ENCODE measurements around the gene PDE3B. TPM values are rescaled to one million over a fixed set of nuclear protein-coding genes. Genes with fewer than 3 reads are reported as not detected.
"Not testable (repeated sequence)": the region's sequence is repeated elsewhere in the genome, so short reads cannot be mapped to it uniquely, and the experiment has no call there.

The PDE3B gene
- total RNA-seq, 3 donors from 2014 or later (not counting 1 experiment from before 2014, with no cell fraction given): 18.2 to 42.3 (median 34.5) TPM

- no peak overlapping the region for H3K27ac ChIP-seq (ENCODE audit: low read length)
- peaks cover 0 to 13% of the 10 kb centered on the region in 2 donors for H3K27me3 Mint-ChIP-seq (ENCODE audit: low read depth in 2 of 2)
- no peaks in the 10 kb centered on the region for H3K4me1 ChIP-seq (ENCODE audit: control insufficient read depth, insufficient read depth, low read length)
- H3K36me3 ChIP-seq (ENCODE audit: control insufficient read depth, insufficient read depth, low read length): no peaks in the 10 kb centered on the region
- no peak for TF ChIP-seq CTCF (IDR thresholded peaks at IDR 0.05)
- no peak overlapping the region for H3K4me3 ChIP-seq (ENCODE audit: low read length)
- H3K9me3 ChIP-seq (ENCODE audit: control insufficient read depth, insufficient read depth, low read length): no peaks in the 10 kb centered on the region
- H3K9me3 Mint-ChIP-seq: no peaks in the 10 kb centered on the region
- no peak for DNase-seq
- ATAC-seq: no peak
- H3K4me1 Mint-ChIP-seq: peaks cover 5 to 24% of the 10 kb centered on the region in 2 donors
- H3K4me3 Mint-ChIP-seq: no peak overlapping the region
- H3K27me3 ChIP-seq (ENCODE audit: control insufficient read depth, insufficient read depth, low read length): no peaks in the 10 kb centered on the region
- no peak overlapping the region for H3K27ac Mint-ChIP-seq
- intact Hi-C loops (cut with micrococcal nuclease): no loop called here
- no peaks in the 10 kb centered on the region for H3K36me3 Mint-ChIP-seq
Observed at GRCh38 chr11:14727215-14727614, 83.6 kb downstream of the PDE3B start.

GRCh38 chr11:14727746-14728145 is 84.1 kb downstream of the PDE3B start:
- ATAC-seq: no peak
- Mint-ChIP-seq H3K4me1 (peaks cover 5 to 24% of the 10 kb centered on the region in 2 donors), H3K36me3 (no peaks in the 10 kb centered on the region), H3K9me3 (no peaks in the 10 kb centered on the region), H3K27me3 (ENCODE audit: low read depth in 2 of 2) (peaks cover 0 to 13% of the 10 kb centered on the region in 2 donors), H3K4me3 (no peak overlapping the region), H3K27ac (no peak overlapping the region)
- no CpG with 5 or more reads among the region's 1 CpG for WGBS (ENCODE audit: insufficient coverage)
- Histone ChIP-seq H3K4me1 (ENCODE audit: control insufficient read depth, insufficient read depth, low read length) (no peaks in the 10 kb centered on the region), H3K9me3 (ENCODE audit: control insufficient read depth, insufficient read depth, low read length) (no peaks in the 10 kb centered on the region), H3K27ac (ENCODE audit: low read length) (no peak overlapping the region), H3K36me3 (ENCODE audit: control insufficient read depth, insufficient read depth, low read length) (no peaks in the 10 kb centered on the region), H3K27me3 (ENCODE audit: control insufficient read depth, insufficient read depth, low read length) (no peaks in the 10 kb centered on the region), H3K4me3 (ENCODE audit: low read length) (no peak overlapping the region)
- no peak for DNase-seq
- no peak for TF ChIP-seq CTCF (IDR thresholded peaks at IDR 0.05)
- intact Hi-C loops (cut with micrococcal nuclease): no loop called here

- H3K27me3 ChIP-seq (ENCODE audit: control insufficient read depth, insufficient read depth, low read length); H3K4me1 ChIP-seq (ENCODE audit: control insufficient read depth, insufficient read depth, low read length); ATAC-seq; H3K9me3 Mint-ChIP-seq; H3K27ac Mint-ChIP-seq; H3K9me3 ChIP-seq (ENCODE audit: control insufficient read depth, insufficient read depth, low read length); H3K27me3 Mint-ChIP-seq (ENCODE audit: low read depth in 2 of 2); H3K36me3 ChIP-seq (ENCODE audit: control insufficient read depth, insufficient read depth, low read length); intact Hi-C loops (cut with micrococcal nuclease); H3K27ac ChIP-seq (ENCODE audit: low read length); H3K36me3 Mint-ChIP-seq; H3K4me3 ChIP-seq (ENCODE audit: low read length); H3K4me3 Mint-ChIP-seq; DNase-seq: not testable (repeated sequence)
- peaks cover 0 to 22% of the 10 kb centered on the region in 2 donors for H3K4me1 Mint-ChIP-seq
- WGBS (ENCODE audit: insufficient coverage): 100% methylated on average over 1 of the region's 2 CpGs
Observed at GRCh38 chr11:14740539-14740938, 96.9 kb downstream of the PDE3B start.

GRCh38 chr11:14741195-14741594 is 97.6 kb downstream of the PDE3B start:
- H3K36me3 Mint-ChIP-seq: no peaks in the 10 kb centered on the region
- H3K4me3 Mint-ChIP-seq: no peak overlapping the region

More at GRCh38 chr11:14741195-14741594, 97.6 kb downstream of the PDE3B start:
- H3K27ac ChIP-seq (ENCODE audit: low read length): no peak overlapping the region
- no peaks in the 10 kb centered on the region for H3K36me3 ChIP-seq (ENCODE audit: control insufficient read depth, insufficient read depth, low read length)
- no peaks in the 10 kb centered on the region for H3K9me3 ChIP-seq (ENCODE audit: control insufficient read depth, insufficient read depth, low read length)
- peaks cover 2% of the 10 kb centered on the region for H3K4me1 ChIP-seq (ENCODE audit: control insufficient read depth, insufficient read depth, low read length)
- intact Hi-C loops (cut with micrococcal nuclease): no loop called here
- no peak for DNase-seq
- no peak overlapping the region for H3K27ac Mint-ChIP-seq
- peaks cover 0 to 9% of the 10 kb centered on the region in 2 donors for H3K27me3 Mint-ChIP-seq (ENCODE audit: low read depth in 2 of 2)
- TF ChIP-seq CTCF (IDR thresholded peaks at IDR 0.05): no peak
- H3K4me1 Mint-ChIP-seq: peaks cover 0 to 22% of the 10 kb centered on the region in 2 donors
- ATAC-seq: no peak
- no peak overlapping the region for H3K4me3 ChIP-seq (ENCODE audit: low read length)
- H3K27me3 ChIP-seq (ENCODE audit: control insufficient read depth, insufficient read depth, low read length): no peaks in the 10 kb centered on the region
- H3K9me3 Mint-ChIP-seq: peaks cover 0 to 2% of the 10 kb centered on the region in 2 donors
- WGBS (ENCODE audit: insufficient coverage): 86% methylated on average over 3 of the region's 3 CpGs

All from natural killer cell (primary cell).